OCI-LY1 (cell line): ENCODE results near the gene KHDC4.

ENCODE experiments used
- H2AFZ ChIP-seq: fragments of 200-600 bp; sonication (generic), shearing (Covaris generic); 2 replicates; pipeline ENCODE4 v1.6.0; 2014; ENCODE audit warnings: antibody characterized with exemption, mild to moderate bottlenecking, low read length
- H3F3A ChIP-seq: fragments of 200-600 bp; sonication (generic), shearing (Covaris generic); 2 replicates; pipeline ENCODE4 v1.6.0; 2014; ENCODE audit warnings: mild to moderate bottlenecking, antibody characterized with exemption, low read length, moderate library complexity; ENCODE audit not compliant: insufficient read depth
- H3K27ac ChIP-seq: fragments of 200-600 bp; sonication (generic); 2 replicates; pipeline ENCODE4 v1.5.1; 2014; ENCODE audit warnings: low read length, mixed run types, mild to moderate bottlenecking, low read depth; ENCODE audit not compliant: poor library complexity, severe bottlenecking
- H3K27me3 ChIP-seq: fragments of 200-600 bp; sonication (generic); 2 replicates; pipeline ENCODE4 v1.6.0; 2014; ENCODE audit warnings: antibody characterized with exemption, mild to moderate bottlenecking, low read length, moderate library complexity; ENCODE audit not compliant: insufficient read depth
- H3K36me3 ChIP-seq: fragments of 200-600 bp; sonication (generic); 2 replicates; pipeline ENCODE4 v1.6.1; 2014; ENCODE audit warnings: mild to moderate bottlenecking, antibody characterized with exemption, low read length, moderate library complexity, mixed read lengths; ENCODE audit not compliant: insufficient read depth
- H3K4me1 ChIP-seq: fragments of 200-600 bp; sonication (generic); 2 replicates; pipeline ENCODE4 v1.5.1; 2014; ENCODE audit warnings: mild to moderate bottlenecking, low read length, moderate library complexity; ENCODE audit not compliant: insufficient read depth, severe bottlenecking
- H3K4me2 ChIP-seq: fragments of 200-600 bp; sonication (generic), shearing (Covaris generic); 2 replicates; pipeline ENCODE4 v1.6.1; 2014; ENCODE audit warnings: low read length
- H3K4me3 ChIP-seq: fragments of 200-600 bp; sonication (generic); 2 replicates; pipeline ENCODE4 v1.5.1; 2014; ENCODE audit warnings: low read length, low read depth, mild to moderate bottlenecking, mixed read lengths; ENCODE audit not compliant: poor library complexity, severe bottlenecking
- H3K79me2 ChIP-seq: fragments of 200-600 bp; shearing (Covaris generic); 2 replicates; pipeline ENCODE4 v1.6.1; 2016; ENCODE audit warnings: mixed run types, low read length, mixed read lengths; ENCODE audit not compliant: insufficient read depth
- H3K9ac ChIP-seq: fragments of 200-600 bp; sonication (generic), shearing (Covaris generic); 2 replicates; pipeline ENCODE4 v1.6.1; 2014; ENCODE audit warnings: mild to moderate bottlenecking, low read length, mixed read lengths
- H3K9me2 ChIP-seq: fragments of 200-600 bp; sonication (generic), shearing (Covaris generic); 2 replicates; pipeline ENCODE4 v1.6.1; 2014; ENCODE audit warnings: low read depth, mild to moderate bottlenecking, low read length, mixed read lengths
- H3K9me3 ChIP-seq: fragments of 200-600 bp; shearing (Covaris generic); 2 replicates; pipeline ENCODE4 v1.6.1; 2014; ENCODE audit warnings: low read length, mixed read lengths
- H4K20me1 ChIP-seq: fragments of 200-600 bp; sonication (generic), shearing (Covaris generic); 2 replicates; pipeline ENCODE4 v1.6.0; 2016; ENCODE audit warnings: mild to moderate bottlenecking, low read length; ENCODE audit not compliant: insufficient read depth
- CTCF ChIP-seq: fragments of 200-600 bp; sonication (generic), shearing (Covaris generic); IDR thresholded peaks from 2 replicates; pipeline ENCODE4 v1.5.1; 2017; ENCODE audit warnings: mild to moderate bottlenecking, antibody characterized with exemption, low read length, moderate library complexity, mixed read lengths
- EZH2 ChIP-seq: fragments of 200-600 bp; sonication (generic), shearing (Covaris generic); IDR thresholded peaks from 2 replicates; pipeline ENCODE4 v1.8.0; 2017; ENCODE audit warnings: borderline replicate concordance, mixed run types, mild to moderate bottlenecking, antibody characterized with exemption, low read length, moderate library complexity, mixed read lengths

Gene KHDC4

GRCh38 chr1:155880251-155880650, 54.0 kb downstream of the KHDC4 start:
- Histone ChIP-seq H4K20me1 (no peaks in the 10 kb centered on the region), H3K27me3 (no peaks in the 10 kb centered on the region), H3K9me3 (no peaks in the 10 kb centered on the region), H3K4me3 (no peak overlapping the region), H3K9me2 (no peaks in the 10 kb centered on the region), H3K79me2 (no peaks in the 10 kb centered on the region), H2AFZ (no peak overlapping the region), H3K4me1 (peaks cover 27% of the 10 kb centered on the region), H3F3A (no peaks in the 10 kb centered on the region), H3K4me2 (no peak overlapping the region), H3K36me3 (no peaks in the 10 kb centered on the region), H3K27ac (no peak overlapping the region), H3K9ac (no peak overlapping the region)
- TF ChIP-seq EZH2, result no peak
- no peak for TF ChIP-seq CTCF

GRCh38 chr1:155877945-155878344, 56.3 kb downstream of the KHDC4 start:
- Histone ChIP-seq H3K79me2 (no peaks in the 10 kb centered on the region), H3F3A (no peaks in the 10 kb centered on the region), H3K4me2 (no peak overlapping the region), H3K9me2 (no peaks in the 10 kb centered on the region), H4K20me1 (no peaks in the 10 kb centered on the region), H3K27ac (no peak overlapping the region), H3K4me3 (no peak overlapping the region), H3K9me3 (no peaks in the 10 kb centered on the region), H3K4me1 (peaks cover 9% of the 10 kb centered on the region), H2AFZ (no peak overlapping the region), H3K36me3 (no peaks in the 10 kb centered on the region), H3K9ac (no peak overlapping the region), H3K27me3 (no peaks in the 10 kb centered on the region)
- TF ChIP-seq CTCF (no peak), EZH2 (no peak)

- Histone ChIP-seq H3K27ac (no peak overlapping the region), H3K27me3 (no peaks in the 10 kb centered on the region), H3F3A (no peaks in the 10 kb centered on the region), H3K79me2 (no peaks in the 10 kb centered on the region), H4K20me1 (no peaks in the 10 kb centered on the region), H3K9ac (no peak overlapping the region), H3K4me1 (no peaks in the 10 kb centered on the region), H2AFZ (no peak overlapping the region), H3K9me3 (no peaks in the 10 kb centered on the region), H3K36me3 (peaks cover 3% of the 10 kb centered on the region; the same call in 1 of the 2 replicates), H3K4me3 (no peak overlapping the region), H3K4me2 (no peak overlapping the region), H3K9me2 (no peaks in the 10 kb centered on the region)
- TF ChIP-seq CTCF (no peak), EZH2 (no peak)
These were observed 60.4 kb downstream of the KHDC4 start for GRCh38 chr1:155873860-155874259.
